H9 (cell line): ENCODE results near the gene TIMM13. TPM values are rescaled to one million over a fixed set of nuclear protein-coding genes. Genes with fewer than 3 reads are reported as not detected.
A peak's percentile ranks its signal among the peaks of the same experiment; 100 is the strongest.

Source experiments
- DNase-seq: peaks from one replicate; pipeline ENCODE4 v3.0.0-alpha.2; 2017
- H2AFZ ChIP-seq: one replicate; pipeline ENCODE4 v1.6.1; 2013; ENCODE audit warnings: mild to moderate bottlenecking, low read length, control low read depth, moderate library complexity
- H2AK5ac ChIP-seq: 2 replicates; pipeline ENCODE4 v1.6.1; 2013; ENCODE audit warnings: low read length, control low read depth, mixed read lengths; ENCODE audit not compliant: insufficient read length
- H2BK120ac ChIP-seq: one replicate; pipeline ENCODE4 v1.6.1; 2013; ENCODE audit warnings: low read depth, mild to moderate bottlenecking, low read length, control low read depth, inconsistent platforms; ENCODE audit not compliant: poor library complexity, severe bottlenecking
- H2BK12ac ChIP-seq: 2 replicates; pipeline ENCODE4 v1.6.1; 2013; ENCODE audit warnings: low read length, control low read depth, mixed read lengths, low read depth; ENCODE audit not compliant: insufficient read length
- H2BK15ac ChIP-seq: 2 replicates; pipeline ENCODE4 v1.6.1; 2013; ENCODE audit warnings: low read depth, low read length, control low read depth
- H2BK20ac ChIP-seq: one replicate; pipeline ENCODE4 v1.6.1; 2013; ENCODE audit warnings: low read depth, mild to moderate bottlenecking, low read length, control low read depth, inconsistent platforms; ENCODE audit not compliant: poor library complexity, severe bottlenecking
- H2BK5ac ChIP-seq: 2 replicates; pipeline ENCODE4 v1.6.1; 2013; ENCODE audit warnings: low read length, control low read depth, mixed read lengths; ENCODE audit not compliant: insufficient read length
- H3K14ac ChIP-seq: 2 replicates; pipeline ENCODE4 v1.6.1; 2013; ENCODE audit warnings: low read length, control low read depth; ENCODE audit not compliant: insufficient read depth
- H3K18ac ChIP-seq: 2 replicates; pipeline ENCODE4 v1.6.1; 2013; ENCODE audit warnings: low read depth, mild to moderate bottlenecking, mixed read lengths, low read length, control low read depth; ENCODE audit not compliant: insufficient read length
- H3K23ac ChIP-seq: 2 replicates; pipeline ENCODE4 v1.6.1; 2013; ENCODE audit warnings: low read length, control low read depth, mixed read lengths, low read depth; ENCODE audit not compliant: insufficient read length
- H3K23me2 ChIP-seq: 2 replicates; pipeline ENCODE4 v1.6.1; 2013; ENCODE audit warnings: low read depth, mild to moderate bottlenecking, mixed read lengths, low read length, control low read depth; ENCODE audit not compliant: insufficient read length, poor library complexity, severe bottlenecking
- H3K27ac ChIP-seq: 2 replicates; pipeline ENCODE4 v1.5.1; 2013; ENCODE audit warnings: low read length, control low read depth, mixed read lengths, low read depth; ENCODE audit not compliant: insufficient read length
- H3K27me3 ChIP-seq: 2 replicates; pipeline ENCODE4 v1.6.1; 2013; ENCODE audit warnings: low read length, control low read depth, inconsistent platforms; ENCODE audit not compliant: insufficient read depth
- H3K4ac ChIP-seq: 2 replicates; pipeline ENCODE4 v1.6.1; 2013; ENCODE audit warnings: low read depth, mild to moderate bottlenecking, control low read depth, inconsistent platforms, low read length, moderate library complexity
- H3K4me1 ChIP-seq: 2 replicates; pipeline ENCODE4 v1.6.1; 2013; ENCODE audit warnings: low read length, control low read depth, inconsistent platforms; ENCODE audit not compliant: insufficient read depth
- H3K4me2 ChIP-seq: 2 replicates; pipeline ENCODE4 v1.6.1; 2013; ENCODE audit warnings: low read length, control low read depth, mixed read lengths; ENCODE audit not compliant: insufficient read length, insufficient read depth
- H3K56ac ChIP-seq: 2 replicates; pipeline ENCODE4 v1.6.1; 2013; ENCODE audit warnings: low read depth, mild to moderate bottlenecking, mixed read lengths, low read length, control low read depth; ENCODE audit not compliant: insufficient read length
- H3K79me1 ChIP-seq: 2 replicates; pipeline ENCODE4 v1.6.1; 2013; ENCODE audit warnings: low read depth, mild to moderate bottlenecking, moderate library complexity, low read length, control low read depth, inconsistent platforms; ENCODE audit not compliant: insufficient read depth, poor library complexity, severe bottlenecking
- H3K79me2 ChIP-seq: 2 replicates; pipeline ENCODE4 v1.6.1; 2013; ENCODE audit warnings: low read length, control low read depth, inconsistent platforms; ENCODE audit not compliant: insufficient read depth
- H3K9ac ChIP-seq: 2 replicates; pipeline ENCODE4 v1.6.1; 2013; ENCODE audit warnings: low read length, control low read depth, mixed read lengths; ENCODE audit not compliant: insufficient read length; ENCODE audit errors: extremely low read depth
- H3K9me3 ChIP-seq: one replicate; pipeline ENCODE4 v1.6.1; 2013; ENCODE audit warnings: low read depth, low read length, inconsistent platforms; ENCODE audit not compliant: control insufficient read depth
- H3T11ph ChIP-seq: one replicate; pipeline ENCODE4 v1.6.1; 2013; ENCODE audit warnings: mild to moderate bottlenecking, low read length, control low read depth, inconsistent platforms
- H4K20me1 ChIP-seq: one replicate; pipeline ENCODE4 v1.6.1; 2013; ENCODE audit not compliant: control insufficient read depth, insufficient read length, insufficient read depth
- H4K5ac ChIP-seq: 2 replicates; pipeline ENCODE4 v1.6.1; 2013; ENCODE audit warnings: low read depth, mild to moderate bottlenecking, mixed read lengths, low read length, control low read depth; ENCODE audit not compliant: insufficient read length
- H4K8ac ChIP-seq: replicated peaks from 2 replicates; pipeline ENCODE4 v1.6.1; 2013; ENCODE audit warnings: low read length, control low read depth, mixed read lengths, low read depth; ENCODE audit not compliant: insufficient read length
- H4K91ac ChIP-seq: 2 replicates; pipeline ENCODE4 v1.6.1; 2013; ENCODE audit warnings: low read depth, mild to moderate bottlenecking, moderate library complexity, mixed read lengths, low read length, control low read depth; ENCODE audit not compliant: insufficient read length
- H3K27ac Mint-ChIP-seq, 3 experiments: 2 replicates in 2 of 3; 3 replicates in 1 of 3; pipeline ENCODE4 v1.8.0; 2020 to 2021; ENCODE audit warnings: mixed read lengths in 3 of 3, mild to moderate bottlenecking in 1 of 3, moderate library complexity in 1 of 3
- H3K27me3 Mint-ChIP-seq: 2 replicates; pipeline ENCODE4 v1.8.0; 2021; ENCODE audit warnings: low read depth, mild to moderate bottlenecking, moderate library complexity, mixed read lengths
- H3K36me3 Mint-ChIP-seq, 3 experiments: 2 replicates in 2 of 3; 3 replicates in 1 of 3; pipeline ENCODE4 v1.8.0; 2020 to 2021; ENCODE audit warnings: low read depth in 3 of 3, mixed read lengths in 3 of 3; ENCODE audit not compliant: insufficient read depth in 1 of 3
- H3K4me1 Mint-ChIP-seq, 2 experiments: 2 replicates each; pipeline ENCODE4 v1.8.0; 2020; ENCODE audit warnings: mixed read lengths in 2 of 2
- H3K4me3 Mint-ChIP-seq, 2 experiments: 2 replicates in 1 of 2; 3 replicates in 1 of 2; pipeline ENCODE4 v1.8.0; 2020 to 2021; ENCODE audit warnings: mild to moderate bottlenecking in 2 of 2, mixed read lengths in 2 of 2, moderate library complexity in 1 of 2
- H3K9me3 Mint-ChIP-seq, 2 experiments: 2 replicates in 1 of 2; 3 replicates in 1 of 2; pipeline ENCODE4 v1.8.0; 2020; ENCODE audit warnings: mild to moderate bottlenecking in 2 of 2, mixed read lengths in 2 of 2, moderate library complexity in 1 of 2
- CTCF ChIP-seq: fragments of 200-600 bp; sonication (generic); conservative IDR thresholded peaks from 3 replicates; pipeline ENCODE4 v1.8.0; 2021; ENCODE audit warnings: antibody characterized with exemption, mild to moderate bottlenecking
- WGBS: extraction: QIAGEN DNeasy Blood & Tissue Kit; methylation state at CpG from one replicate; pipeline ENCODE4 v1.1.7; 2013; ENCODE audit warnings: missing lambda C conversion rate, low lambda C conversion rate, mixed read lengths; ENCODE audit not compliant: insufficient read length; ENCODE audit errors: extremely low coverage; 5-methylcytosine and 5-hydroxymethylcytosine counted together
- total RNA-seq: library from RNA; stranded (reverse); gene quantifications from 2 replicates; pipeline ENCODE4 v1.2.1, GENCODE V29; 2021

Gene TIMM13
- total RNA-seq, 1 experiment from 2014 or later: 214 TPM

GRCh38 chr19:2455851-2456570 is 28.6 kb upstream of the TIMM13 start:
- TF ChIP-seq CTCF: no peak
- H3K4me1 Mint-ChIP-seq: peaks cover 8 to 23% of the 10 kb centered on the region in 2 experiments
- no CpG with 5 or more reads among the region's 62 CpGs for WGBS

More at GRCh38 chr19:2455851-2456570, 28.6 kb upstream of the TIMM13 start:
- Histone ChIP-seq H3K18ac (peak overlapping the region; percentile 65), H3K4me1 (no peaks in the 10 kb centered on the region; the same call in 1 of the 2 replicates), H3K27ac (no peak overlapping the region), H3T11ph (no peak overlapping the region), H4K20me1 (no peaks in the 10 kb centered on the region), H3K4me2 (peak overlapping the region; percentile 35), H3K14ac (peak overlapping the region; percentile 78), H3K4ac (no peak overlapping the region), H3K23me2 (peaks cover 2% of the 10 kb centered on the region), H2BK12ac (no peak overlapping the region), H3K23ac (no peak overlapping the region), H4K91ac (no peak overlapping the region), H2BK20ac (no peak overlapping the region), H4K8ac (no peak overlapping the region), H2BK15ac (no peak overlapping the region), H2BK5ac (no peak overlapping the region), H3K56ac (no peak overlapping the region), H2AK5ac (no peak overlapping the region), H2AFZ (no peak overlapping the region), H3K79me2 (peaks cover 23% of the 10 kb centered on the region; the same call in 1 of the 2 replicates), H3K9me3 (no peaks in the 10 kb centered on the region), H2BK120ac (no peak overlapping the region), H3K79me1 (peaks cover 6% of the 10 kb centered on the region), H4K5ac (no peak overlapping the region), H3K27me3 (no peaks in the 10 kb centered on the region), H3K9ac (peak overlapping the region; percentile 62)
- Mint-ChIP-seq H3K4me3 (peak overlapping the region; percentile 79 to 90), H3K27ac (peak overlapping the region in 1 of 3 experiments; percentile 85; a peak in 1 of 7 replicates), H3K36me3 (peaks cover 0 to 1% (median 0%) of the 10 kb centered on the region in 3 experiments; a peak in 3 of 7 replicates), H3K9me3 (no peaks in the 10 kb centered on the region), H3K27me3 (no peaks in the 10 kb centered on the region)
- DNase-seq: no peak
